H9 (cell line): ENCODE data around the gene ALDH9A1. TPM values are rescaled to one million over a fixed set of nuclear protein-coding genes. Genes with fewer than 3 reads are reported as not detected.
A peak's percentile ranks its signal among the peaks of the same experiment; 100 is the strongest.

Source experiments
- DNase-seq: peaks from one replicate; pipeline ENCODE4 v3.0.0-alpha.2; 2017
- H2AFZ ChIP-seq: one replicate; pipeline ENCODE4 v1.6.1; 2013; ENCODE audit warnings: mild to moderate bottlenecking, low read length, control low read depth, moderate library complexity
- H2AK5ac ChIP-seq: 2 replicates; pipeline ENCODE4 v1.6.1; 2013; ENCODE audit warnings: low read length, control low read depth, mixed read lengths; ENCODE audit not compliant: insufficient read length
- H2BK120ac ChIP-seq: one replicate; pipeline ENCODE4 v1.6.1; 2013; ENCODE audit warnings: low read depth, mild to moderate bottlenecking, low read length, control low read depth, inconsistent platforms; ENCODE audit not compliant: poor library complexity, severe bottlenecking
- H2BK12ac ChIP-seq: 2 replicates; pipeline ENCODE4 v1.6.1; 2013; ENCODE audit warnings: low read length, control low read depth, mixed read lengths, low read depth; ENCODE audit not compliant: insufficient read length
- H2BK15ac ChIP-seq: 2 replicates; pipeline ENCODE4 v1.6.1; 2013; ENCODE audit warnings: low read depth, low read length, control low read depth
- H2BK20ac ChIP-seq: one replicate; pipeline ENCODE4 v1.6.1; 2013; ENCODE audit warnings: low read depth, mild to moderate bottlenecking, low read length, control low read depth, inconsistent platforms; ENCODE audit not compliant: poor library complexity, severe bottlenecking
- H2BK5ac ChIP-seq: 2 replicates; pipeline ENCODE4 v1.6.1; 2013; ENCODE audit warnings: low read length, control low read depth, mixed read lengths; ENCODE audit not compliant: insufficient read length
- H3K14ac ChIP-seq: 2 replicates; pipeline ENCODE4 v1.6.1; 2013; ENCODE audit warnings: low read length, control low read depth; ENCODE audit not compliant: insufficient read depth
- H3K18ac ChIP-seq: 2 replicates; pipeline ENCODE4 v1.6.1; 2013; ENCODE audit warnings: low read depth, mild to moderate bottlenecking, mixed read lengths, low read length, control low read depth; ENCODE audit not compliant: insufficient read length
- H3K23ac ChIP-seq: 2 replicates; pipeline ENCODE4 v1.6.1; 2013; ENCODE audit warnings: low read length, control low read depth, mixed read lengths, low read depth; ENCODE audit not compliant: insufficient read length
- H3K23me2 ChIP-seq: 2 replicates; pipeline ENCODE4 v1.6.1; 2013; ENCODE audit warnings: low read depth, mild to moderate bottlenecking, mixed read lengths, low read length, control low read depth; ENCODE audit not compliant: insufficient read length, poor library complexity, severe bottlenecking
- H3K27ac ChIP-seq: 2 replicates; pipeline ENCODE4 v1.5.1; 2013; ENCODE audit warnings: low read length, control low read depth, mixed read lengths, low read depth; ENCODE audit not compliant: insufficient read length
- H3K27me3 ChIP-seq: 2 replicates; pipeline ENCODE4 v1.6.1; 2013; ENCODE audit warnings: low read length, control low read depth, inconsistent platforms; ENCODE audit not compliant: insufficient read depth
- H3K4ac ChIP-seq: 2 replicates; pipeline ENCODE4 v1.6.1; 2013; ENCODE audit warnings: low read depth, mild to moderate bottlenecking, control low read depth, inconsistent platforms, low read length, moderate library complexity
- H3K4me1 ChIP-seq: 2 replicates; pipeline ENCODE4 v1.6.1; 2013; ENCODE audit warnings: low read length, control low read depth, inconsistent platforms; ENCODE audit not compliant: insufficient read depth
- H3K4me2 ChIP-seq: 2 replicates; pipeline ENCODE4 v1.6.1; 2013; ENCODE audit warnings: low read length, control low read depth, mixed read lengths; ENCODE audit not compliant: insufficient read length, insufficient read depth
- H3K56ac ChIP-seq: 2 replicates; pipeline ENCODE4 v1.6.1; 2013; ENCODE audit warnings: low read depth, mild to moderate bottlenecking, mixed read lengths, low read length, control low read depth; ENCODE audit not compliant: insufficient read length
- H3K79me1 ChIP-seq: 2 replicates; pipeline ENCODE4 v1.6.1; 2013; ENCODE audit warnings: low read depth, mild to moderate bottlenecking, moderate library complexity, low read length, control low read depth, inconsistent platforms; ENCODE audit not compliant: insufficient read depth, poor library complexity, severe bottlenecking
- H3K79me2 ChIP-seq: 2 replicates; pipeline ENCODE4 v1.6.1; 2013; ENCODE audit warnings: low read length, control low read depth, inconsistent platforms; ENCODE audit not compliant: insufficient read depth
- H3K9ac ChIP-seq: 2 replicates; pipeline ENCODE4 v1.6.1; 2013; ENCODE audit warnings: low read length, control low read depth, mixed read lengths; ENCODE audit not compliant: insufficient read length; ENCODE audit errors: extremely low read depth
- H3K9me3 ChIP-seq: one replicate; pipeline ENCODE4 v1.6.1; 2013; ENCODE audit warnings: low read depth, low read length, inconsistent platforms; ENCODE audit not compliant: control insufficient read depth
- H3T11ph ChIP-seq: one replicate; pipeline ENCODE4 v1.6.1; 2013; ENCODE audit warnings: mild to moderate bottlenecking, low read length, control low read depth, inconsistent platforms
- H4K20me1 ChIP-seq: one replicate; pipeline ENCODE4 v1.6.1; 2013; ENCODE audit not compliant: control insufficient read depth, insufficient read length, insufficient read depth
- H4K5ac ChIP-seq: 2 replicates; pipeline ENCODE4 v1.6.1; 2013; ENCODE audit warnings: low read depth, mild to moderate bottlenecking, mixed read lengths, low read length, control low read depth; ENCODE audit not compliant: insufficient read length
- H4K8ac ChIP-seq: replicated peaks from 2 replicates; pipeline ENCODE4 v1.6.1; 2013; ENCODE audit warnings: low read length, control low read depth, mixed read lengths, low read depth; ENCODE audit not compliant: insufficient read length
- H4K91ac ChIP-seq: 2 replicates; pipeline ENCODE4 v1.6.1; 2013; ENCODE audit warnings: low read depth, mild to moderate bottlenecking, moderate library complexity, mixed read lengths, low read length, control low read depth; ENCODE audit not compliant: insufficient read length
- H3K27ac Mint-ChIP-seq, 3 experiments: 2 replicates in 2 of 3; 3 replicates in 1 of 3; pipeline ENCODE4 v1.8.0; 2020 to 2021; ENCODE audit warnings: mixed read lengths in 3 of 3, mild to moderate bottlenecking in 1 of 3, moderate library complexity in 1 of 3
- H3K27me3 Mint-ChIP-seq: 2 replicates; pipeline ENCODE4 v1.8.0; 2021; ENCODE audit warnings: low read depth, mild to moderate bottlenecking, moderate library complexity, mixed read lengths
- H3K36me3 Mint-ChIP-seq, 3 experiments: 2 replicates in 2 of 3; 3 replicates in 1 of 3; pipeline ENCODE4 v1.8.0; 2020 to 2021; ENCODE audit warnings: low read depth in 3 of 3, mixed read lengths in 3 of 3; ENCODE audit not compliant: insufficient read depth in 1 of 3
- H3K4me1 Mint-ChIP-seq, 2 experiments: 2 replicates each; pipeline ENCODE4 v1.8.0; 2020; ENCODE audit warnings: mixed read lengths in 2 of 2
- H3K4me3 Mint-ChIP-seq, 2 experiments: 2 replicates in 1 of 2; 3 replicates in 1 of 2; pipeline ENCODE4 v1.8.0; 2020 to 2021; ENCODE audit warnings: mild to moderate bottlenecking in 2 of 2, mixed read lengths in 2 of 2, moderate library complexity in 1 of 2
- H3K9me3 Mint-ChIP-seq, 2 experiments: 2 replicates in 1 of 2; 3 replicates in 1 of 2; pipeline ENCODE4 v1.8.0; 2020; ENCODE audit warnings: mild to moderate bottlenecking in 2 of 2, mixed read lengths in 2 of 2, moderate library complexity in 1 of 2
- WGBS: extraction: QIAGEN DNeasy Blood & Tissue Kit; methylation state at CpG from one replicate; pipeline ENCODE4 v1.1.7; 2013; ENCODE audit warnings: missing lambda C conversion rate, low lambda C conversion rate, mixed read lengths; ENCODE audit not compliant: insufficient read length; ENCODE audit errors: extremely low coverage; 5-methylcytosine and 5-hydroxymethylcytosine counted together
- total RNA-seq: library from RNA; stranded (reverse); gene quantifications from 2 replicates; pipeline ENCODE4 v1.2.1, GENCODE V29; 2021
- TF ChIP-seq, protein P1 (sequence below): fragments of 200-600 bp; sonication (generic); conservative IDR thresholded peaks from 3 replicates; pipeline ENCODE4 v1.8.0; 2021; ENCODE audit warnings: antibody characterized with exemption, mild to moderate bottlenecking

The ALDH9A1 gene
- total RNA-seq, 1 experiment from 2014 or later, result 55.0 TPM

DNA sequence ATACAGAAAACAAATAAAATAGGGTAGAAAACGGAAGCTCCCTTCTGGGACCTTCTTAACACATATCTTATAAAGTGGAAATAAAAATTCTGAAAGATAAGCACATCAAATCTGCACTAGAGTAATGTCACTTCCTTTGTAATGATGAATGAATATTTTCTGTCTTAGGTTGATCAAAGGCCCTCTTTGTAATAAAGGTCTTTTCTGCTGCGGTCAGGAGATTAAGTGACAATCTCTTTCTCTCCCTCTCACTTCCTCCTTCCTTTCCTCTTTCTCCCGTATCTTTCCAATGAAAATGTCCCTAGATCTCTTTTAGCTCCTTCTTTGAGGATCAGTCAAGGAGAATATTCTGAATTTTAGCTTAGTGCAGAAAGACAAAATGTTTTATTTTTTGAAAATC lies 36.5 kb upstream of the ALDH9A1 start:
- Histone ChIP-seq H3K9ac (no peak overlapping the region), H3K14ac (no peak overlapping the region), H3K79me2 (no peaks in the 10 kb centered on the region), H3K4me1 (0 out of 2 replicates have a peak, but pooled peaks cover 2% of the 10 kb centered on the region), H2BK5ac (no peak overlapping the region), H3K4ac (no peak overlapping the region), H3K27me3 (no peaks in the 10 kb centered on the region), H2AFZ (no peak overlapping the region), H2BK120ac (no peak overlapping the region), H3K18ac (no peak overlapping the region), H4K5ac (no peak overlapping the region), H2BK15ac (no peak overlapping the region), H3K23me2 (no peaks in the 10 kb centered on the region), H3K27ac (no peak overlapping the region), H3T11ph (no peak overlapping the region), H4K8ac (no peak overlapping the region), H4K20me1 (no peaks in the 10 kb centered on the region), H4K91ac (no peak overlapping the region), H2BK12ac (no peak overlapping the region), H3K79me1 (no peaks in the 10 kb centered on the region), H3K4me2 (no peak overlapping the region), H3K56ac (no peak overlapping the region), H2AK5ac (no peak overlapping the region), H3K23ac (no peak overlapping the region), H2BK20ac (no peak overlapping the region), H3K9me3 (no peaks in the 10 kb centered on the region)
- no CpG with 5 or more reads among the region's 3 CpGs for WGBS
- Mint-ChIP-seq H3K9me3 (no peaks in the 10 kb centered on the region), H3K36me3 (peaks cover 0 to 13% (median 3%) of the 10 kb centered on the region in 3 experiments; a peak in 3 of 7 replicates), H3K27ac (peak overlapping the region in 2 of 3 experiments; percentile 1 to 11; a peak in 2 of 7 replicates), H3K27me3 (no peaks in the 10 kb centered on the region), H3K4me3 (no peak overlapping the region), H3K4me1 (peaks cover 0 to 7% of the 10 kb centered on the region in 2 experiments; a peak in 2 of 4 replicates)
- TF ChIP-seq, protein P1, sequence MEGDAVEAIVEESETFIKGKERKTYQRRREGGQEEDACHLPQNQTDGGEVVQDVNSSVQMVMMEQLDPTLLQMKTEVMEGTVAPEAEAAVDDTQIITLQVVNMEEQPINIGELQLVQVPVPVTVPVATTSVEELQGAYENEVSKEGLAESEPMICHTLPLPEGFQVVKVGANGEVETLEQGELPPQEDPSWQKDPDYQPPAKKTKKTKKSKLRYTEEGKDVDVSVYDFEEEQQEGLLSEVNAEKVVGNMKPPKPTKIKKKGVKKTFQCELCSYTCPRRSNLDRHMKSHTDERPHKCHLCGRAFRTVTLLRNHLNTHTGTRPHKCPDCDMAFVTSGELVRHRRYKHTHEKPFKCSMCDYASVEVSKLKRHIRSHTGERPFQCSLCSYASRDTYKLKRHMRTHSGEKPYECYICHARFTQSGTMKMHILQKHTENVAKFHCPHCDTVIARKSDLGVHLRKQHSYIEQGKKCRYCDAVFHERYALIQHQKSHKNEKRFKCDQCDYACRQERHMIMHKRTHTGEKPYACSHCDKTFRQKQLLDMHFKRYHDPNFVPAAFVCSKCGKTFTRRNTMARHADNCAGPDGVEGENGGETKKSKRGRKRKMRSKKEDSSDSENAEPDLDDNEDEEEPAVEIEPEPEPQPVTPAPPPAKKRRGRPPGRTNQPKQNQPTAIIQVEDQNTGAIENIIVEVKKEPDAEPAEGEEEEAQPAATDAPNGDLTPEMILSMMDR, result no peak
- DNase-seq, result no peak
